ENCODE data around the gene FBXO7.
"Not testable (repeated sequence)": the region's sequence is repeated elsewhere in the genome, so short reads cannot be mapped to it uniquely, and the experiment has no call there.

The FBXO7 gene

GRCh38 chr22:32474635-32475467 lies at the start of gene FBXO7:
Gene FBXO7, plus strand, starts transcription at chr22:32474811. Its CDS starts 192 bp downstream, at chr22:32475003.
- DNase-seq: peak; percentile 96

DNA sequence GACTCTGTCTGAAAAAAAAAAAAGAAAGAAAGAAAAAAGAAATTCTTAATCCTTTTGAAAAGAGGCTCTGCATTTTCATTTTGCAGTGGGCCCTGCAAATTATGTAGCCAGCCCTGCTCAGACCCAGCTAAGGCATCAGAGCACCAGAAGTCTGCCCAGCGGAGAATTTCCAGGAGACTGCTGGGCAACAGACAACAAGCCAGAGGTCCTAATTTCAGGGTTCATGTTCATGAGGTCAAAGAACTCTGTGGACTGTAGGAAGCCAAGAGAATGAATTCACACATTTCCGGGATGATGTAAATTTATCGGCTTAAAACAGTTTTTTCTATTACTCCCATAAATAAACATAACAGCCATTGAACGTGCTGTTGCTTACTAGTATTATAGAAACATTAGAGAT lies 47.7 kb upstream of the FBXO7 start:
- no peak for DNase-seq

DNA sequence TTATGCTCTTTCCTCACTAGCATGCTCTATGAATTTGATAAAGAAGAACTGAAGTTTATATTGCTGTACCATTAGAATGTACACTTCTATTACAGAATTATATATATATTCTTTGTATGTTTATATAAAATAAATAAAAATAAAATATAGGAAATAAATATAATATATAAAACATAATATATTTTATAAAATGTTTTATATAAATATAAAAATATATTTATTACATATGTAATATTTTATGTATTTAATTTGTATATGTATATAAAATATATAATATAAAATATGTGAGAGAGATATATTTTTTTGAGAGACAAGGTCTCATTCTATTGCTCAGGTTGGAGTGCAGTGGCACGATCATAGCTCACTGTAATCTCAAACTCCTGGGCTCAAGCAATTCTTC lies 44.3 kb upstream of the FBXO7 start:
- no peak for DNase-seq

- peak; percentile 22 for DNase-seq
Observed at GRCh38 chr22:32444068-32444467, 30.5 kb upstream of the FBXO7 start.

DNA sequence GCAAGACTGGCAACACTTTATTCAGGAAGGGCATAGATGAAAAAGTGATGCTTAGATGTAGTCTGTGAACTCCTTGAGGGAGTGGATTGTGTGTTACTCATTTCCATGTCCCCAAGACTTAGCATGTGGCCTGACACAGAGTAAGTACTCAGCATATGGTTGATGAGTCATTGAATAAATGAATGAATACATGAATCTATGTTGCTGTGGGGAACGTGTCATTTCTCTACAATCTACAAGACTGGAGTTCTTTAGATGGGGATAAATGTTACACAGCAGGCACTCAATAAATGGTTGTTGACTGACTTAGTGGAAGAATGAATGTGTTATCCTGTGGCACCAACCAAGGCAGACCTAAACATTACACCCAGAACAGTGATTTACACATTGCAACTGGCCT lies 28.3 kb upstream of the FBXO7 start:
- no peak for DNase-seq

DNA sequence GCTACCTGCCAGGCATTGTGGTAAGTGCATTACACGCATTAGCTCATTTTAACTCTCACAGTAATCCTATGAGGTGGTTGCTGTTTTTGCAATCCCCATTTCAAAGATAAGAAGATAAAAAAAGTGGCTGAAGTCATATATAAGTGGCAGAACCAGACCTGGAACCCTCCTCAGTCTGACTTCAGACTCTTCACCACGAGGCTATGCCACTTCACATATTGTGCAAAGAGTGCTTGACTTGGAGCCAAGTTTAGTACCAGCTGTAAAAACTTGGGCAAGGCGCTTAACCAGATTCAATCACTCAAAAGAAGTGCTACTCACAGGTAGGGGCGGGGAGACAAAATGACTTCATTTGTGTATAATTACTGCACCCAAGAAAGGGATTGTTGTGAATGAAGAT lies 25.6 kb upstream of the FBXO7 start:
- DNase-seq: peak; percentile 11

DNA sequence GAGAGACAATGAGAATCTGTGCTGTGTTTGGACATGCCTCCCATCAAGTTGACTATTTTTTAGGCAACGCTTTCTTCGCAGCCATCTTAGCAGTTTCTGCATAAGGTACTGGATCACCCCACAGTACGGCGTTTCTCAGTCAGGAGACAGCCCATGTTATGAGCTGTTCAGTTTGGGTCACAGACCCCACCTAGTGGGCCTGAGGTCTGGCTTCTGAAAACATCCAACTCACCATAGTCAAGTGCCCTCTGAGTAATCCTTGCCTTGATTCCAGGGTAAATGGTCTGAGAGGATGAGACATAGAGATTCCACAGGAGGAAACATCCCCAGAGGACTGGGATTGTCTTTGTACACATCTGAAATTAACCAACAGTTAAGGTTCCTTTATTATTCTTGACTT lies 17.6 kb upstream of the FBXO7 start:
- no peak for DNase-seq

GRCh38 chr22:32462452-32462851 lies 12.2 kb upstream of the FBXO7 start:
- DNase-seq: no peak

GRCh38 chr22:32465661-32466060 lies 8.9 kb upstream of the FBXO7 start:
- no peak for DNase-seq

DNA sequence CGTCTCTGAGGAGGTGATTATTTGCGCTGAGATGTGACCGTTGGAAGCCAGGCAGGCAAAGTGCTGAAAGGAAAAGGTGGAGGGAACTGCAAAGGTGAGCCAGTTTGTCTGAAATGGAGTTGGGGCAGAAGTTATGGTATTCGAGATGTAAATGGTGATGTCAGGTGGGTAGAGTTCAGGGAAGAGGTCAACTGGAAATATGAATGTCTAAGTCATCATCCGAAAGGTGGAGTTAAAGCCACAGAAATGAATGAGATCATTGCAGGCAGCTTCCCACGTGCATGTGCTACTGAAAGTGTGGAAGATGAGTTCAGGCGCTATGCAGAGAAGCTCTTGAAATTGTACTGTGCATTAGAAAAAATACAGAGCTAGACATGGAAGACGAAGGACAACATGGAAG lies 8.1 kb upstream of the FBXO7 start:
- DNase-seq: no peak

DNA sequence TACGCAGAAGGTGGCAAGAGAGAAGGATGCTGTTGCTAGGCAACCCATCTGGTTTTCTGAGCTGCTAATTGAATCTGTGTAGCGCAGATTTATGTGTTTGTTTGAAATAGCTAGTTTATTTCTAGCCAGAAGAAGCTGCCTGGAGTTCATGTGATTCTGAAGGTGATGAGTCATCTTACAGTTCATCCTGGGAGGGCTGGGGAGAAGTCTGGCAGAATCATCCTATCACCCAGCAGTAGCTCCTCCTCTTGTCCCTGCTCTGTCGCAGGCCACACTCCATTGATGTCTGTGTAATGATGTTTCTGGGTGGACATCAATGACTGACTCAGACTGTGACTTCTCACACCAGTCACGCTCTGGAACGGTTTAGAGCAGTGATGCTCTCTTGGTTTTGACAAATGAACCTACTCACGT lies 4.8 kb upstream of the FBXO7 start:
- DNase-seq: peak; percentile 39

DNA sequence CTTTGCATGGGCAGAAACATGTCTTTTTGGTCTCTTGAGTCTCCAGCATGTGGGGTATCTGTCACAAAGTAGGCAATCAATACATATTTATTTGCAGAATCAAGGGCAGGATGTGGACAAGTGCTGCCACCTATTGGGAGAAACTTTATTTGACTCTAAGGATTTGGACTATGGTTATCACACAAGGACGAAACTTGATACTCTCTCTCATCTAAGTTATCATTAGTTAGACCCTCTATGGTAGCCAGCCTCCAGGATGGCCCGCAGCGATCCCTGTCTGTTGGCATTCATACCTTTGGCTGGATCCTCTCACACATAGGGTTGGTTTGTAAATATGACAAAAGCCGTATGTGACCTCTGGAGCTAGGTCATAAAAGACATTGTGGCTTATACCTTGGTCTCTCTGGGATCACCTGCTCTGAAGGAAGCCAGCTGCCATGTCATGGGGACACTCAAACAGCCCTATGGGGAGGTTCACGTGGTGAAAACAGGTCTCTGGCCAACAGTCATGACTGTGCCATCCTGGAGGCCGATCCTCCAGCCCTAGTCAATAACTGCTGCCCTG lies 1.1 kb upstream of the FBXO7 start:
- peak; percentile 83 for DNase-seq

DNA sequence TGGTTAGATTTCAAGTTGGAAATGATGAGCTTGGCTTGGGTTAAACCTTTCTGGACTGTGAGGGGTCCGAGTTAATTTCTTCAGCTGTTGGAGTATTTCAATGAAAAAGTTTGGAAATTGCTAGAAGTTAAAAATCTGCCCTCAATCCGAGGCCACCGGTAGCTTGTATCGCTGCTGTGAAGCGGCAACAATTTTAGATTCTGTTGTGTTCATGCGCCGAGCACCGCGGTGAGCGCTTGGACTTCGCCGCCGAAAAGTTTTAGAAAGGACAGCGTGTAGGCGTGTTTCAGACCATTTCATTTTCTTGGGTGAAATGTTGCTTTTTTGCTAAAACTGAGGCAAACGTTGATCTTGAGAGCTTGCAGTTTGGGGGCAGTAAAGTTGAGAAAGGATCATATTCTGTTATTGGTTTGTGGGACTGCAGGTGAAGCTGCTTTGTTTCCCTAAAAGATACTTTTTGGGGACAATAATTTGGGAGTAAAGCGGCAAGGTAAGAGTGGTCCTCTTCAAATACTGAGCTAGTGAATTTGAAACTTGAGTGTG lies 928 bp downstream of the FBXO7 start:
- peak; percentile 69 for DNase-seq

- DNase-seq: no peak
Observed at GRCh38 chr22:32476281-32477195, 1.9 kb downstream of the FBXO7 start.

- no peak for DNase-seq
Observed at GRCh38 chr22:32477596-32477995, 3.0 kb downstream of the FBXO7 start.

DNA sequence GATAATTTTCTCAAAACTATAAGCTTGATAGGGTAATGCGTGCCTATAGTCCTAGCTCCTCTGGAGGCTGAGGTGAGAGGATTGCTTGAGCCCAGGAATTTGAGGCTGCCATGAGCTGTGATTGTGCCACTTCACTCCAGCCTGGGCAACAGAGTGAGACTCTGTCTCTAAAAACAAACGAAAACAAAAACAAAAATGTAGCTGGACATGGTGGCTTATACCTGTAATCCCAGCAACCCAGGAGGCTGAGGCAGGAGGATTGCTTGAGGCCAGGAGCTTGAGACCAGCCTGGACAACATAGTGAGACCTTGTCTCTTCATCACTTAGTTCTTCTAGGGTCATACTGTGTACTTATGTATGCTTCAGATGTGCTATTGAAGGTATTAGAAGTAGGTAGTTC lies 3.9 kb downstream of the FBXO7 start:
- DNase-seq: not testable (repeated sequence)

DNA sequence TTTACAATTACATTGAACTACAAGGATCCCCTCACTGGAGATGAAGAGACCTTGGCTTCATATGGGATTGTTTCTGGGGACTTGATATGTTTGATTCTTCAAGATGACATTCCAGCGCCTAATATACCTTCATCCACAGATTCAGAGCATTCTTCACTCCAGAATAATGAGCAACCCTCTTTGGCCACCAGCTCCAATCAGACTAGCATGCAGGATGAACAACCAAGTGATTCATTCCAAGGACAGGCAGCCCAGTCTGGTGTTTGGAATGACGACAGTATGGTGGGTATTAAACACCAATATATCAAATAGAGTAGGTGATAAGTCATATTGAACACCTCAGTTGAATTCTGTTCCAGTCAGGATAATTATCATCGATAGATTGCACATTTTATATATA lies 4.4 kb downstream of the FBXO7 start:
- DNase-seq: no peak

GRCh38 chr22:32480238-32480637 lies 5.6 kb downstream of the FBXO7 start:
- no peak for DNase-seq

- peak; percentile 88 for DNase-seq
Observed at GRCh38 chr22:32482708-32483107, 8.1 kb downstream of the FBXO7 start.

GRCh38 chr22:32486656-32487390 lies 12.2 kb downstream of the FBXO7 start:
- DNase-seq: no peak

GRCh38 chr22:32487461-32487860 lies 12.8 kb downstream of the FBXO7 start:
- DNase-seq: no peak

- no peak for DNase-seq
Observed at GRCh38 chr22:32489377-32489776, 14.8 kb downstream of the FBXO7 start.

DNA sequence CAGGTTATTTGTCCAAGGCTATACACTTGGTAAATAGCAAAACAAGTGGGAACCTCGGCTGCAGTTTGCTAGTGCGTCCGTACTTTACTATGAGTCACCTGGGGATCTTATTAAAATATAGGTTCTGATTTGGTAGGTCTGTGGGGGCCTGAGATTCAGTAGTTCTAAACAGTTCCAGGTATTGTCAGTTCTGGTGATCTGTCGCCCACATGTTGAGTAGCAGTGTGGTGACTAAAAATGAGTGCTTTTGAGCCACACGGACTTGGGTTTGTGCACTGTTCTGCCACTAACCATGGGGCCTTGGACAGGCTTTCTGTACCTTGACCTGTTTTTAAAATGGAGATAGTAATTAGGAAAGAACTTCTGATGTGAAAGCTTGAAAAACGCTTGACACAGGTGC lies 15.7 kb downstream of the FBXO7 start:
- no peak for DNase-seq

Data from hematopoietic multipotent progenitor cell treated with erythropoietin and hydrocortisone succinate and interleukin-3 and kit ligand, for 4 days (in vitro differentiated cells).